HEK293 (cell line): ENCODE results near the gene HHAT.

ENCODE experiments used
- CTCF ChIA-PET: fragments of 350-600 bp; formaldehyde crosslinking; extraction: SDS; loops from one replicate; lab custom pipeline; 2021; ENCODE audit warnings: antibody characterized with exemption; lab: Yijun Ruan, JAX
- POLR2A ChIA-PET: fragments of 300-600 bp; formaldehyde crosslinking; extraction: SDS; loops from one replicate; lab custom pipeline; 2020; ENCODE audit warnings: antibody characterized with exemption, inconsistent platforms; lab: Yijun Ruan, JAX
- H3K27ac ChIP-seq: fragments of 200-500 bp; sonication (Bioruptor generic); 2 replicates; pipeline ENCODE4 v1.5.1; 2014; ENCODE audit warnings: low read depth, low read length, control low read depth, inconsistent platforms; ENCODE audit errors: extremely low read depth
- H3K36me3 ChIP-seq, 2 experiments: fragments of 200-500 bp in 1 of 2; sonication (Bioruptor generic) in 1 of 2; 1 replicate in 1 of 2; 2 replicates in 1 of 2; pipeline ENCODE4 v1.5.1; 2014 to 2017; ENCODE audit warnings: inconsistent platforms in 2 of 2, low read length in 2 of 2; ENCODE audit not compliant: control insufficient read depth in 2 of 2, insufficient read depth in 1 of 2
- H3K4me1 ChIP-seq: fragments of 200-500 bp; sonication (Bioruptor generic); 2 replicates; pipeline ENCODE4 v1.5.1; 2014; ENCODE audit warnings: mild to moderate bottlenecking, low read length, inconsistent platforms; ENCODE audit not compliant: control insufficient read depth, insufficient read depth
- H3K4me3 ChIP-seq: 2 replicates; pipeline ENCODE4 v1.5.1; 2011; ENCODE audit warnings: low read depth, mild to moderate bottlenecking, control low read depth, low read length, moderate library complexity
- H3K9me3 ChIP-seq: fragments of 200-500 bp; sonication (Bioruptor generic); 2 replicates; pipeline ENCODE4 v1.5.1; 2014; ENCODE audit warnings: low read depth, low read length, inconsistent platforms; ENCODE audit not compliant: control insufficient read depth, insufficient read depth
- KLF16 ChIP-seq: fragments of 450-650 bp; formaldehyde crosslinking; IDR thresholded peaks from 2 replicates; pipeline ENCODE4 v1.5.1; 2017; ENCODE audit warnings: missing biosample characterization, missing genetic modification characterization
- YY1 ChIP-seq: fragments of 450-650 bp; formaldehyde crosslinking; IDR thresholded peaks from 2 replicates; pipeline ENCODE4 v1.5.1; 2018; ENCODE audit warnings: missing biosample characterization, missing genetic modification characterization
- ZBTB17 ChIP-seq: fragments of 450-650 bp; formaldehyde crosslinking; IDR thresholded peaks from 2 replicates; pipeline ENCODE4 v1.5.1; 2016; ENCODE audit warnings: missing biosample characterization, missing genetic modification characterization
- ZBTB48 ChIP-seq: fragments of 450-650 bp; formaldehyde crosslinking; IDR thresholded peaks from 2 replicates; pipeline ENCODE4 v1.5.1; 2016; ENCODE audit warnings: missing biosample characterization, missing genetic modification characterization
- ZBTB6 ChIP-seq: fragments of 450-650 bp; formaldehyde crosslinking; IDR thresholded peaks from 2 replicates; pipeline ENCODE4 v1.5.1; 2017; ENCODE audit warnings: missing biosample characterization, missing genetic modification characterization
- ZBTB8A ChIP-seq: fragments of 450-650 bp; formaldehyde crosslinking; IDR thresholded peaks from 2 replicates; pipeline ENCODE4 v1.5.1; 2016; ENCODE audit warnings: missing biosample characterization, missing genetic modification characterization
- ZNF114 ChIP-seq: fragments of 450-650 bp; formaldehyde crosslinking; IDR thresholded peaks from 2 replicates; pipeline ENCODE4 v1.5.0; 2017; ENCODE audit warnings: missing biosample characterization, missing genetic modification characterization
- ZNF18 ChIP-seq: fragments of 450-650 bp; formaldehyde crosslinking; IDR thresholded peaks from 2 replicates; pipeline ENCODE4 v1.5.1; 2016; ENCODE audit warnings: missing biosample characterization, missing genetic modification characterization
- ZNF211 ChIP-seq: fragments of 450-650 bp; formaldehyde crosslinking; IDR thresholded peaks from 2 replicates; pipeline ENCODE4 v1.5.1; 2016; ENCODE audit warnings: low read depth, missing biosample characterization, missing genetic modification characterization
- ZNF302 ChIP-seq: fragments of 450-650 bp; formaldehyde crosslinking; IDR thresholded peaks from 2 replicates; pipeline ENCODE4 v1.5.1; 2016; ENCODE audit warnings: missing biosample characterization, missing genetic modification characterization, low read depth
- ZNF324 ChIP-seq: fragments of 450-650 bp; formaldehyde crosslinking; IDR thresholded peaks from 2 replicates; pipeline ENCODE4 v1.5.1; 2016; ENCODE audit warnings: missing biosample characterization, missing genetic modification characterization
- ZNF335 ChIP-seq: fragments of 450-650 bp; formaldehyde crosslinking; conservative IDR thresholded peaks from 2 replicates; pipeline ENCODE4 v1.5.1; 2016; ENCODE audit warnings: missing biosample characterization, missing genetic modification characterization
- ZNF341 ChIP-seq: fragments of 450-650 bp; formaldehyde crosslinking; IDR thresholded peaks from 2 replicates; pipeline ENCODE4; 2016; ENCODE audit warnings: low read depth, missing biosample characterization, missing genetic modification characterization
- ZNF354C ChIP-seq: fragments of 450-650 bp; formaldehyde crosslinking; IDR thresholded peaks from 2 replicates; pipeline ENCODE4 v1.5.1; 2016; ENCODE audit warnings: missing biosample characterization, missing genetic modification characterization, low read depth, borderline replicate concordance
- ZNF394 ChIP-seq: fragments of 450-650 bp; formaldehyde crosslinking; IDR thresholded peaks from 2 replicates; pipeline ENCODE4 v1.5.1; 2016; ENCODE audit warnings: missing biosample characterization, missing genetic modification characterization, mild to moderate bottlenecking, moderate library complexity, borderline replicate concordance
- ZNF518A ChIP-seq: fragments of 450-650 bp; formaldehyde crosslinking; conservative IDR thresholded peaks from 2 replicates; pipeline ENCODE4 v1.5.1; 2016; ENCODE audit warnings: low read depth, missing biosample characterization, missing genetic modification characterization
- ZNF561 ChIP-seq: fragments of 450-650 bp; IDR thresholded peaks from 2 replicates; pipeline ENCODE4 v1.5.1; 2018; ENCODE audit warnings: missing biosample characterization, missing genetic modification characterization, borderline replicate concordance
- ZNF621 ChIP-seq: fragments of 450-650 bp; formaldehyde crosslinking; IDR thresholded peaks from 2 replicates; pipeline ENCODE4 v1.5.1; 2017; ENCODE audit warnings: missing biosample characterization, missing genetic modification characterization
- ZNF623 ChIP-seq: fragments of 450-650 bp; formaldehyde crosslinking; IDR thresholded peaks from 2 replicates; pipeline ENCODE4 v1.5.1; 2016; ENCODE audit warnings: missing biosample characterization, missing genetic modification characterization
- ZNF654 ChIP-seq: fragments of 450-650 bp; formaldehyde crosslinking; IDR thresholded peaks from 2 replicates; pipeline ENCODE4 v1.5.1; 2016; ENCODE audit warnings: low read depth, missing biosample characterization, missing genetic modification characterization
- ZNF677 ChIP-seq: fragments of 450-650 bp; IDR thresholded peaks from 2 replicates; pipeline ENCODE4 v1.5.0; 2018; ENCODE audit warnings: missing biosample characterization, mild to moderate bottlenecking, missing genetic modification characterization, moderate library complexity
- ZNF747 ChIP-seq: fragments of 450-650 bp; formaldehyde crosslinking; IDR thresholded peaks from 2 replicates; pipeline ENCODE4 v1.5.1; 2016; ENCODE audit warnings: missing biosample characterization, missing genetic modification characterization
- ZNF791 ChIP-seq: fragments of 450-650 bp; formaldehyde crosslinking; IDR thresholded peaks from 2 replicates; pipeline ENCODE4 v1.5.1; 2016; ENCODE audit warnings: missing biosample characterization, missing genetic modification characterization
- ZNF792 ChIP-seq: fragments of 450-650 bp; formaldehyde crosslinking; IDR thresholded peaks from 2 replicates; pipeline ENCODE4 v1.5.1; 2016; ENCODE audit warnings: missing biosample characterization, missing genetic modification characterization

HHAT gene

GRCh38 chr1:210584439-210585113 lies 255.9 kb downstream of the HHAT start (continued):
- TF ChIP-seq ZNF654 (tag by site-specific recombination): peak; percentile 85
- peak; percentile 73 for TF ChIP-seq ZBTB48 (tag by site-specific recombination)
- TF ChIP-seq ZNF211: no peak
- TF ChIP-seq ZNF354C (tag by site-specific recombination): no peak
- peak; percentile 81 for TF ChIP-seq ZNF561 (tag by site-specific recombination)
- peak; percentile 77 for TF ChIP-seq ZBTB17 (tag by site-specific recombination)
- 0 out of 2 replicates have a peak, but pooled peaks have one; percentile 38 for TF ChIP-seq KLF16 (tag by site-specific recombination)
- peak; percentile 72 for TF ChIP-seq ZNF341 (tag by site-specific recombination)
- no peak for TF ChIP-seq ZNF114 (tag by site-specific recombination)
- 0 out of 2 replicates have a peak, but pooled peaks have one; percentile 12 for TF ChIP-seq ZNF335 (tag by site-specific recombination)
- TF ChIP-seq ZBTB8A (tag by site-specific recombination): peak; percentile 61
- TF ChIP-seq, all 188 proteins: peak for 15

- Histone ChIP-seq H3K36me3 (no peaks in the 10 kb centered on the region), H3K27ac (no peak overlapping the region), H3K4me3 (no peak overlapping the region), H3K9me3 (no peaks in the 10 kb centered on the region), H3K4me1 (peaks cover 2% of the 10 kb centered on the region; the same call in 1 of the 2 replicates)
- POLR2A ChIA-PET: no interaction called here
- TF ChIP-seq ZNF792 (tag by site-specific recombination): no peak
- TF ChIP-seq ZNF18 (tag by site-specific recombination): no peak
- no peak for TF ChIP-seq ZBTB6 (tag by site-specific recombination)
- no peak for TF ChIP-seq ZNF623 (tag by site-specific recombination)
- TF ChIP-seq ZNF747 (tag by site-specific recombination): no peak
- TF ChIP-seq ZNF394 (tag by site-specific recombination): no peak
- no peak for TF ChIP-seq ZNF621 (tag by site-specific recombination)
- CTCF ChIA-PET: interaction anchor here (0.6 to 9.6 kb wide), 8 partner anchors 10 to 548 kb away, joined by 3 to 78 read pairs (median 3); partner anchors contain the start of gene KCNH1
These were observed 258.1 kb downstream of the HHAT start for GRCh38 chr1:210586771-210587170.

GRCh38 chr1:210587566-210587965 lies 258.9 kb downstream of the HHAT start:
- CTCF ChIA-PET: interaction anchor here (0.8 to 9.6 kb wide), 3 partner anchors 139 to 547 kb away, joined by 3 to 78 read pairs (median 4); partner anchors contain the start of gene KCNH1
- POLR2A ChIA-PET: no interaction called here
- Histone ChIP-seq H3K36me3 (no peaks in the 10 kb centered on the region), H3K4me3 (no peak overlapping the region), H3K4me1 (peaks cover 2% of the 10 kb centered on the region; the same call in 1 of the 2 replicates), H3K27ac (no peak overlapping the region), H3K9me3 (no peaks in the 10 kb centered on the region)
- TF ChIP-seq YY1 (no peak), ZNF677 (tag by site-specific recombination) (no peak), ZNF791 (tag by site-specific recombination) (no peak), ZNF324 (no peak), ZNF302 (tag by site-specific recombination) (no peak), ZNF518A (tag by site-specific recombination) (no peak)
